ENCODE data around the gene SLC27A3.

DNA sequence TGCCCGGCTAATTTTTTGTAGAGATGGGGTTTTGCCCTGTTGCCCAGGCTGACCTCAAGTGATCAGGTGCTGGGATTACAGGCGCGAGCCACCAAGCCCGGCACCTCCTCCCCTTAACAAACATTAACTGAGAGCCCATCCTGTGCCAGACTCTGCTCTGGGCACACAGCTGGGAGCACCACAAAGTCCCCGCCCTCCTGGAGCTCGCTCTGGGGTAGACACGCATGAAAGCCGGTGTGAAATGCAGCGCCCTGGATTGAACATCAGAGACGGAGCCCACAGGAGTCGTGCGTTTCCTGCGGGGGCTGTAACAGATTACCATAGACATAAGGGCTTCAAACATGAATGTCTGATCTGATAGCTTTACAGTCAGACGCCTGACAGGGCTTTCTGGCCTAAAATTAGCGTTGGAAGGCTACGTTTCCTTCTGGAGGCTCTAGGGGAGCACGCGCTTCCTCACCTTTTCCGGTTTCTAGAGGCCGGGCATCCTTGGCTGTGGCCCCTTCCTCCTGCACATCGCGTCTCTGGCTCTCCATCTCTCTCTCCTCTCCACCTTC lies 14.3 kb downstream of the SLC27A3 start:
- TF ChIP-seq POLR2A (IDR thresholded peaks at IDR 0.05; ENCODE audit: low read length) = no peak
- TF ChIP-seq GATA1 (IDR thresholded peaks at IDR 0.05; ENCODE audit: low read depth, low read length) = no peak

Data from erythroblast (primary cell).